Ramos (cell line): ENCODE data around the gene MAML2.
"Not testable (repeated sequence)": the region's sequence is repeated elsewhere in the genome, so short reads cannot be mapped to it uniquely, and the experiment has no call there.

Source experiments
- in situ Hi-C: fragments of 300-500 bp; cut with MboI; formaldehyde crosslinking; loops from one replicate; pipeline ENCODE4 v1.14.3; 2022; ENCODE audit warnings: low sequenced_read_pairs; ENCODE audit not compliant: unreplicated experiment

Gene MAML2

DNA sequence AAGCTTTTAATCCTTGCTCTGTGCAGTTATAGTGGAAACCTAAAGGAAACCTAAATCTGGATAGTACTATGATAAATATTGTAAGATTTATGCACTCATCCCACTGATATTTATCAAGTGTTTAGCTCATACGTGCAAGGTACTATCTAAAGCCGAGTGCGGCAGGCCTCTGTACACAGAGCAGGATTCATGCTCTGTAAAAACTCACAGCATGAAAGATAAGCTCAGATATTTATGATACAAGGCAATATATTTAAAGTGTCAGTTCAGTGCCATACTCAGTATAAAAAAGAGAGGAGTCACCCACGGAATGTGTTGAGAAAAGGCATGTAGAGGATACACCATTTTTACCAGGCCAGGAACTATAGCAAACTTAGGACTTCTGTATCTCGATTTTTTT is 66.2 kb downstream of the MAML2 start:
- in situ Hi-C loops, result no loop called here

DNA sequence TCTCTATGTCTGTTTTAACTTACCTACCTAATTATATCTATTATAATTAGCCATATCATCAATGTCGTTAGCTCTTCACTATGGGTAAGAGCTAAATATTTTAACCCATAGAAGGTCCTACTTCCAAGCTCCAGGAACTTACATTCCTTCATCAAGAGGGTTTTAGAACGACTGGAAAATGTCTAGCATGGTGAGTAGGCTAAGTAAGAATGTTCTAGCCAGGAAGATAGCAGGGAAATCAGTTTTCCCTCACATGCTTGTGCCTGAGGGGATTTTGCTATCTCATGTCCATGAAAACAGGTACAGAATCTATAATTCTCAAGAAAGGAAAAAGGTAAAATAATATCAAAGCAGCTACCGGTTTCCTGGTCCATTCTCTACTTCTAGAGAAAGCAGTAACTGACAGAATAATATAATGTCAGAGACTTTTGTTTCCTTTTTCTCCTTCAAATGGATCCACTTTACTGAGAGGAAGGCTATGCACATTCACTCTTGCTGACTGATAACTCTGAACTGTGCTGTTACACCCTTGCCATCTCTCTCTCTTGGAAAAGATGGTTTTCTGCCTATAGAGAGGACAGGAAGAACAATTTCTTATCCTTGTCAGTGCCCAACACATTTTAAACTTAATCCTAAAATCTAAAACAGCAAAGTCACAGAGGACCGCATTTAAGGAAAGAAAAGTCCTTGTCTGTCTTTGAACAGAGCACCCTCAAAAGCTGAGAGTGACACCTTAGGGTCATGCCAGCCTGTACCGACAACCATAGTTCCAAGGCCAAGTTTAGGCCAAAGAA is 67.0 kb downstream of the MAML2 start:
- in situ Hi-C loops, result no loop called here

DNA sequence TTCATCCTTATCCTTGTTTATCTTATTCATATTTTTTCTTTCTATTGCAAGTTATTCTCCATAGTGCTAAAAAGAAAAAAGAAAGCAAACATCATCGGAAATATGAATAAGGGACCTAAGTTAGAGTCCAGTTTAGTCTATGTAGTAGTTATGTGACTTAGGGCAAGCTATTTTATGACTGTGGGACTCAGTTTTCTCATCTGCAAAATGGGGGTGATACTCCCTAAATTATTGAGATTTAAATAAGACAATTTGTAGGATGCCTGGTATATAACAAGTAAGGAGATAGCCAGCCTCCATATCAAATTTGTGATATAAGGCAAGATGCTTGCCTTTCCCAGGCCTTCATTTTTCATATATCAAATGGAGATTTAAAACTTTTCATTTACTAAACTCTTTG is 69.5 kb downstream of the MAML2 start:
- in situ Hi-C loops, result no loop called here

DNA sequence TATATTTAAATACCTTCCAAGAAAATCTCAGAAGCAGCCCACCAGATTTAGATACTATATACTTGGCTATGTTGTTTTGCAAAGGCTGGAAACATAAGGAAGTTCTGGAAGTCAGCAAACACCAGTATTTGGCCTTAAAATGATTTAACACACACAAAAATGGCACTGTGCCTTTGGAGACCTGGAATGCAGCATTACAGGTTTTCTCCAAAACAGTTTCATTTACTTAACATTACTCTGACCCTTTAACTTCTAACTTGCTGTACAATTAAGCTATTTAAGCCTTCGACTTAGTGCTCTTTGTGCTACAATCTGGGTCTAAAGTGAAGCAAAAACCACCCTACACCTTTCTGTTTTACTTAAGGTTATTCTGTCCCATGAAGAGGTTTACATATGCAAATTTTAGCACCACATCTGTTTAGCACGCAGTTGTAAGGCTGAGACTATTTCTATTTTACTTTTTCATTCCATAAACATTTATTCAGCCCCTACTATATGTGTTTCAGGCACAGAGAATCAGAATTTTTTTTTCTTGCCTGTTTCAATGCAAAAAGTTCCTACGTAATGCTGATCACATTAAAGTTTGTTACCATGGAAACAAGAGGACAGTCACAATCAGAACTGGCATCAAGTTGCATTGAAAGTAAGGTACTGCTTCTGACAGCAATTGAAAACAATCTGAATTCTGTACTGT is 70.3 kb downstream of the MAML2 start:
- in situ Hi-C loops, result no loop called here

DNA sequence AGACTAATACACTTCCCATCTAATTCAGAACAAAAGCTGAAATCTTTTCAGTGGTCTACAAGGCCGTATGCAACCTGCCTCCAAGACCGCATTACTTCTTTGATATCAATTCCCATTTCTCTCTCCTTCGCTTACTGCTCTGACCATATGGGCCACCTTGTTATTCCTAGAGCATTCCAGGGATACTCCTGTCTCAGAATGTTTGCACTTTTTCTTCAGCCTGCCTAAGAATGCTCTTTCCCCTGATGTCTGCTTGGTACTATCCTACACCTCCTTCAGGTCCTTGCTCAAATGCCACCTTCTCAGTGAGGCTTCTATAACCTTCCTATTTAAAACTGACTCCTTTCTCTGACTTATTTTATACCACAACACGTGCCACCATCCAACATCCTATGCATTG is 71.2 kb downstream of the MAML2 start:
- in situ Hi-C loops, result no loop called here

DNA sequence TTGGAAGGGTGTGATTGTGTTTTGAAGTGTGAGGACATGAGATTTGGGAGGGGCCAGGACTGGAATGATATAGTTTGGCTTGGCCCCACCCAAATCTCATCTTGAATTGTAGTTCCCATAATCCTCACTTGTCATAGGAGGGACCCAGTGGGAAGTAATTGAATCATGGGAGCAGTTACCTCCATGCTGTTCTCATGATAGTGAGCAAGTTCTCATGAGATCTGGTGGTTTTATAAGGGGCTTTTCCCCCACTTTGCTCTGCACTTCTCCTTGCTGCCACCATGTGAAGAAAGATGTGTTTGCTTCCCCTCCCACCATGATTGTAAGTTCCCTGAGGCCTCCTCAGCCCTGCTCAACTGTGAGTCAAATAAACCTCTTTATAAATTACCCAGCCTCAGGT is 71.6 kb downstream of the MAML2 start:
- in situ Hi-C loops, result not testable (repeated sequence)

DNA sequence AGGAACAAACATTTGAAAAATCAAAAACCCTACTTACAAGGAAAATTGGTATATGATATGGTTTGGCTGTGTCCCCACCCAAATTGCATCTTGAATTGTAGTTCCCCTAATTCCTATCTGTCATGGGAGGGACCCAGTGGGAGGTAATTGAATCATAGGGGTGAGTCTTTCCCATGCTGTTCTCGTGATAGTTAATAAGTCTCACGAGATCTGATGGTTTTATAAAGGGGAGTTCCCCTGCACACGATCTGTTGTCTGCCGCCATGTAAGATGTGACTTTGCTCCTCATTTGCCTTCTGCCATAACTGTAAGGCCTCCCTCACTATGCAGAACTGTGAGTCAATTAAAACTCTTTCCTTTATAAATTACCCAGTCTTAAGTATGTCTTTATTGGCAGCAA is 74.5 kb downstream of the MAML2 start:
- in situ Hi-C loops, result not testable (repeated sequence)

DNA sequence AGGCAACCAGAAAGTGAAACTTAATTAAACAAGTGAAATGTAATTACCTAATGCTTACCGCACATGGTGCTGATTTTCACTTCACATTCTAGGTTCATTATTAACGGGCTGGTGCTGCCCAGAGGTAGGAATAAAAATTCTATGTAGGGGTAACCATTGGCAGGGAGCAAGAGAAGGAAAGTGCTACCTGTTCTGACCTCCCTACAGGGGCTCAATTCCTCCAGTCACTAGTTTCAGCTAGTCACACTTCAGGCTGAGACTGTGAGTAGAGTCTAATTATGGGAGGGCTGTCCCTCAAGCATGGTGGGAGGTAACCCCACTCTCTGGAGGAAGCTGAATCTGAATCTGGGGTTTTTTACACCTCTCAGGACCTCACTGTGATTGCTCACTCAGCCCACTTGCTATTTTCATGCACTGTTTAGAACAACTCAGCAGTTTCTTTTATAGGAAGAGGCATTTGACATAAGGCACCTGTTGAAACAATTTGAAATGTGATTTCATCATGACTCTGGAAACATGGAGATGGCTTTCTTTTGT is 75.4 kb downstream of the MAML2 start:
- in situ Hi-C loops, result no loop called here

DNA sequence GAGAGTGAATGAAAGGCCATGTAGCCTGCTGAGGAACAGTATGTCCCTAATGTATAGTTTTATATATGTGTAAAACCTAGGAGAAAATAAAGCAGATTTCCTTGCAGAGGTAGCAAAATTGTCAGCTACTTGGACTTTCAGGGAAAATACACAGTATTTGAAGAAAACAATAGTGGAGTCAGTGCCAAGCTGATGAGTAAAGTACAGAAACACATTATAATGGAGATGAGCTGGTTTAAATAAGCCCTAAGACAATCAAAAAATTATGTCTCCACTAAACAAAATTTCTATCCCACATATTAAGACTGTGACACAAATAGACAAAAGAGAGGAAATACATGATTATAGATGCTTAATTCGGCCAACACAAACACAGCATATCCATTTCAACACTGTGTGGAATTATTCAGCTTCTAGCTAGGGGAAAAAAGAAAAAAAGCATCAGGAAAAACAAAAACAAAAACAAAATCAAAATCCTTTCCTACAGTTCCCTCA is 75.9 kb downstream of the MAML2 start:
- in situ Hi-C loops, result no loop called here

DNA sequence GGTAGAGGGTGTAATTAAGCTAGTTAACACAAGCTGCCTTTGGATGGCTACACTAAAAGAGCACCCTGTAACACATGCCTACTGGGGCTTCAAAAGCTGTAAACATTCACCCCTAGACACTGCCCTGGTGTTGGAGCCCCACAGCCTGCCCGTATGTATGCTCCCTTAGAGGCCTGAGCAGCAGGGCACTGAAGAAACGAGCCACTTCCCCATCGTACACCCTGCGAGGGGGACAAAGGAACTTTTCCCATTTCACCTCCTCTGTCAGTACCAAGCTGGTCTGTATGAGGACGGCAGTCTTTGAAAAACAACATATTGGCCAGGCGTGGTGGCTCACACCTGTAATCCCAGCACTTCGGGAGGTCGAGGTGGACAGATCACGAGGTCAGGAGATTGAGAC is 77.0 kb downstream of the MAML2 start:
- in situ Hi-C loops, result no loop called here

DNA sequence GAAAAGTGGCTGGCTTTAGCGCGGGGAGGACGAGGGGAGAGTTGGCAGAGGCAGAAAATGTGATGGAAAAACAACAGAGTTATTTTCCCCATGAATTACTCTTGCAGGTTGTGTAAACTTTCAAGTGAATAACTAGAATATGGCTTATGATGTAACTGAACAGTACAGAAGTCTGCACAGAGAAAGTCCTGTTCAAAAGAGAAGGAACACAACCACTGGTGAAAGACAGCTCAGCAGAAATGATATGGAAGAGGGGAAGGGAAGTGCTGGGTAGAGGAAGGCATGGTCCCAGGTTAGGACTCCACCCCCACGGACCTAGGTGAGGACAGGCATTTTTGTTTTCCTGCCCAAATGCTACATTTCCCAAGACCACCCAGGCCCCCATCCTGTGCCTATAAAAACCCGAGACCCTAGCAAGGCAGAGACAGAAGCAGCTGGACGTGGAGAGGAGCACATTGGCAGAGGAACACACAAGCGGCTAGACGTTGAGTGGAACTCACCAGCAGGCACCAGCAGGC is 77.7 kb downstream of the MAML2 start:
- in situ Hi-C loops, result no loop called here

DNA sequence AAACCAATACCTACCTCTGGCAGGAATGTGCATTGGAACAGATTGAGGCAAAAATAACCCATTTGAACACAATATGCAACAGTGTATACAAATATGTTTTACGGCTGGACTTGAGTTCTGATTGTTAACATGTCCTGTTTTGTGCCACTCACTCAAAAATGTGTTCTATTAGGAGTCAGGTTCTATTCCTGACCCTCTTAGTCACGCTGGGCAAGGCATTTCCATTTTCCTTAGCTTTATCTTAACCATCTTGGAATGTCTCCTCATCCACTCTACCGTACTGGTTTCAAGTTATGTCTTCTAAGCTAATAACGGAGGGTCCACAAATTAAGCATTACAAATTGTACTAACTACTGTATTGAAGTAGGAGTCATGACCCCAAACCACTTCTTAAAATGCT is 78.6 kb downstream of the MAML2 start:
- in situ Hi-C loops, result no loop called here

DNA sequence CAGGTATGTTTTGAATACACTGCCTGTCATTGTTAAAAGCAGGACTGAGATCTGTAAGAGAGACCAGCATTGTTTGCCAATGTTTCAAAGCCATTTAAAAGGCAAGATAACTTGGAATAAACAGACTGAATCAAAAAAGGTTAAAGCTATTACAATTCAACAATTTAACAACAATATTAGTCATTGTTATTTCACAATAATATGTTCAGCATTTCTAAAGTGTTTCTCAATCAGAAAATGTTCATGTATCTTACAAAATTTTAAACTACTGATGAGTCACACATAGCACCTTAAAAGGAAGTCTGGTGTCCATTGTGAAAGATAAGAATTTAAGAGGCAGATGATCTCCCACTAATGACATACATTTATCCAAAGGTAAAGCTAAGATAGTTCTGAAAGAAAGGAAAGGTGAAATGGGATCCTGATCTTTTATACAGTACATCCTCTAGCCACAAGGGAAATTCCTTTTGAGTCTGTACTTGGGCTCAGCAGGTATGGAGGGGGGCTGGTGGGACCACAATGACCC is 79.7 kb downstream of the MAML2 start:
- in situ Hi-C loops, result no loop called here

DNA sequence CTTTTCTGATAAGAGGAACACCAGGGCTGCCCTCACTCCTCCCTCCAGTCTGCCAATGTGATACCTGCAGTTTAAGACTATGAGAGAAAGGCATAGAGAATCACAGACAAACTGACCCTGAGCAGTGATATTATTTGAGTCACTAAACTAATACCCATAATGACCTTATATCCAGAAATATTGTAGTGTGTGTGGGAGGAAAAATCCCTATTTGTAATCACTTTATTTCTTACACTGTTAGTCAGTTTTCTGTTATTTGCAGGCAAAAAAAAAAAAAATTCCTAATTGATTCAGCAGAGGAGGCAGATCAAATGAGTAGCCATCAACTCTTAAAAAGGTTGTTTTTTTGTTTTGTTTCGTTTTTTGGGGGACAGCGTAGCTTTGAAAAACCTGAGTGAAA is 82.5 kb downstream of the MAML2 start:
- in situ Hi-C loops, result no loop called here

DNA sequence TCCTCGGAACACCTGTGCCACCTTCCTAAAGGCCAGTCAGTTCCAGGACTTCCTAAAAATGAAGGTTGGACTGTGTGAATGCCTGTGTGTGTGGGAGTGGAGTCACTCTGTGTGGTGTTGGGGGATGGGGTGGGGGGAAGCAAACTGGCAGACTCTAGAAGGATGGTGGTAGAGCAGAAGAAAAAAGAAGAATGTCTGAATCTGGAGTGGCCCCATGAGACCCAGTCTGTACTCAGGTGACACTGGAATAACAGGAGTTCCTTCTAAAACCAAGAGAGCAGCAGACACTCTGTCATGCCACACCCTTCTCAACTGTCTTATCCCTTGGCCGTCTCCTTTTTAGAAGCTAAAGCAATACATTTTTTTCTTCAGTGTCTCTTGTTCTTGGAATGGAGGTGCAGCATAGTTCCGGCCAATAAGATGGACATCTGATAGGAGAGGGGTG is 82.9 kb downstream of the MAML2 start:
- in situ Hi-C loops, result no loop called here

DNA sequence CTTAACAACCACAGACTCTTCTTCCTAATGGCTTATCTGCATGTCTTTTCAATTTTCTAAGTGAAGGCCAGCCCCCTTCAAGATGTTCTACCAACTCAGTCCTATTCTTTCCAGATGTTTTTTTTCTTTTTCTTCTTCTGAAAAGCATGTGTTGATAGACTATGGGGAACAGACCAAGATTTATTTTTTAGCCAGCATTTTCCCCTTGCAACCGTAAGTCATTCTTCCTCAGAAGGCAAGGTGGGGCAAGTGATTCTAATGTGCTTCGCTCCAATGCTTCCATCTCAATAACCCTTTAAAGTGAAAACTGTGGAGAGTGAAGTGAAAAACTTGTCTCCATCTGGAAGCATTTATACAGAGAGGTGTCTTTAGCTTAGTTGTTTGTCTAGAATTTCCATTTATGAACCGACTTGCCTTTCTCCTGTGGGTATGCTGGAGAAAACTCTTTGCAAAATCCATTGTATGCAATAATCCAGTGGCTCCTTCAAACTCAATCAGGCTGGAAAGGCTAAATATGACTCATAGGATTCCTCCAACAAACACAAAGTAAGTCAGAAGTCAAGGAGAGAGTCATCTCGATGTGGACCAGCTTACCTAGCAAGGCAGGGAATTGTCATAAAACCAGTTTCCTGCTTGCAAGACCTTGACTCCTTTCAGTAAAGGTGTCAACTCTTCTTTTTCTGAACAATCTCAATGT is 83.7 kb downstream of the MAML2 start:
- in situ Hi-C loops, result no loop called here

DNA sequence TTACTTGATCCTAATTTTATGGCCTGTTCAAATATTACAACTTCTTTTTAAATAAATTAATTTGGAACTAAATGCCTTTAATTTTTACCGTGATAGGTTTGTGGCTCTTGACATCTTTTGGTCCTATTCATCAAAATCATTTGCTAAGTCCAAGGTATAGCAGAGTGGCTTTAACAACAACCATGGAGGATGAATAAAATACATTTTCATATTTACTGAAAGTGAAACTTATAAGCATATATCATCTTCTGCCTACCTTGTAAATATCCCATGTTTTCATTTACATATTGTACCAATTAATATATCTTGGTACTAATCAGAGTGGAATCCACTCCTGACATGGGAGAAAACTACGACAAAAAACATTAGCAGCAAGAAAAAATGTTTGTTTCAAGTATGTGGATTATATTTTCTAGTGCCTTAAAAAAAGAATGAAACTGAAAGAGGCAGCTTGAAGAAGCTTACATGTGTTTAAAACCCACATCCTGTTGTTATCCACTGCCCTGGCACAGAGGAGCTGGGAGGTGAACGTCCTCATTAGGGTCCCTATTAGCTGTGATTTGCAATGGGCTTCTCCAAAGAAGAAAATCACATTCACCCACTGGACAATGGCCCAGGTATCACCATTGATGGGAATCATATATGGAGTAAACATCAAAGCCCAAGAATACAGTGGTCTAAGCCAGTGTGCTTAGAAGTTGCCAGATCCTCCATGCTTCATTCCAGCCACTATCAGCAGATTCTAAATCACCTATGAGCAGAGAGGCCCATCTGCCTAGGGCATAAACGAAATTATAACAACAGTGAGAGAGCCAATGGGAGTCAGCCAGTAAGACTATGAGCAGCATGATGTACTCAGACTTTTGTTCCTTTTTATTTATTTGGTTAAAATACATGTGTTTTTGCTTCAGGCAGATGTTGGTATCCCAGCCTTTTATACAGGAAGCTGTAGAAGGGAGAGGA is 84.7 kb downstream of the MAML2 start:
- in situ Hi-C loops, result no loop called here

DNA sequence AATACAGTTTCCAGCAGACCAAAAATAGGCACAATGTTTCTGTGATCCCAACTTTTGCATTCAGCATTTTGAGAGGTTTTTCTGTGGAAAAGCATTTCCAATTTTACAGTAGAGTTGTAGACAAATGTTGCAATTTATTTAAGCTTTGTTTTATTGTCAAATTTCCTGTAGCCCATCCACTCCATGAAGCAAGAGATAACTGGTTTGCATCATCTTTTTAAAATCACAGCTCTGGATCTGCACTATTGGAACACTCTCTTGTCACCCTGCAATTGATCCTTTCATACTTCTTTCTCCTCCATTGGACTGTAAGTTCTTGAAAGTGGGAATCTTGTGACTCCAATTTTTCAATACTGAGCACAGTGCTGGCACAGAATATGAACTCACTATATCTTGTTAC is 86.0 kb downstream of the MAML2 start:
- in situ Hi-C loops, result no loop called here
